HCT116 (cell line): Measurements from ENCODE around the gene FIZ1.

Experiments
- CEBPB ChIP-seq: IDR thresholded peaks from 2 replicates; pipeline ENCODE4 v1.6.1; 2012; ENCODE audit warnings: low read depth
- CTCF ChIP-seq, 3 experiments: fragments of 200-600 bp in 1 of 3; sonication (generic) in 1 of 3; IDR thresholded peaks in 2 of 3; conservative IDR thresholded peaks in 1 of 3; 2 replicates each; pipeline ENCODE4 v1.5.1; 2012 to 2017; ENCODE audit warnings: low read depth in 2 of 3, low read length in 2 of 3, antibody characterized with exemption in 1 of 3, borderline replicate concordance in 1 of 3, control low read depth in 1 of 3, mild to moderate bottlenecking in 1 of 3, mixed read lengths in 1 of 3, mixed run types in 1 of 3, moderate library complexity in 1 of 3; ENCODE audit not compliant: insufficient read depth in 1 of 3
- EGR1 ChIP-seq: IDR thresholded peaks from 2 replicates; pipeline ENCODE4 v1.6.1; 2012; ENCODE audit warnings: low read depth
- EZH2 ChIP-seq: fragments of 200-600 bp; sonication (generic); IDR thresholded peaks from 2 replicates; pipeline ENCODE4 v1.6.1; 2017; ENCODE audit warnings: antibody characterized with exemption, mixed run types
- POLR2A ChIP-seq: IDR thresholded peaks from 2 replicates; pipeline ENCODE4 v1.7.0; 2011; ENCODE audit warnings: borderline replicate concordance; ENCODE audit not compliant: insufficient read depth, insufficient read length; ENCODE audit errors: extremely low read depth
- POLR2AphosphoS5 ChIP-seq: IDR thresholded peaks from 2 replicates; pipeline ENCODE4 v1.6.1; 2011; ENCODE audit warnings: mild to moderate bottlenecking, low read depth, low read length, moderate library complexity
- SP1 ChIP-seq: IDR thresholded peaks from 2 replicates; pipeline ENCODE4 v1.6.1; 2012; ENCODE audit warnings: low read depth
- SRF ChIP-seq: IDR thresholded peaks from 2 replicates; pipeline ENCODE4 v1.6.1; 2012; ENCODE audit warnings: low read depth
- TCF7L2 ChIP-seq: IDR thresholded peaks from 2 replicates; pipeline ENCODE4 v1.7.0; 2011; ENCODE audit warnings: borderline replicate concordance, inconsistent platforms; ENCODE audit not compliant: insufficient read depth, insufficient read length; ENCODE audit errors: extremely low read depth
- ZNF274 ChIP-seq: fragments of 200-500 bp; sonication (Bioruptor generic); IDR thresholded peaks from 2 replicates; pipeline ENCODE4 v1.6.1; 2014; ENCODE audit warnings: mild to moderate bottlenecking, low read depth, low read length, inconsistent platforms

GRCh38 chr19:55618426-55618825 lies 19.1 kb upstream of the FIZ1 start:
- TF ChIP-seq ZNF274, result no peak
- no peak for TF ChIP-seq SRF
- no peak for TF ChIP-seq CTCF (IDR thresholded peaks at IDR 0.05 in 2 of 3, conservative IDR thresholded peaks at IDR 0.05 in 1 of 3; ENCODE audit: borderline replicate concordance in 1 of 3, insufficient read depth in 1 of 3, low read depth in 2 of 3, low read length in 2 of 3)
- no peak for TF ChIP-seq EZH2
- TF ChIP-seq TCF7L2, result no peak
- TF ChIP-seq POLR2AphosphoS5, result no peak
- no peak for TF ChIP-seq POLR2A
- TF ChIP-seq EGR1, result no peak
- no peak for TF ChIP-seq SP1
- no peak for TF ChIP-seq CEBPB
